K562 treated with DMSO at 1 percent for 4 hours (cell line): ENCODE results near the gene DIRAS3. TPM values are rescaled to one million over a fixed set of nuclear protein-coding genes. Genes with fewer than 3 reads are reported as not detected.

Experiments
- total RNA-seq: library from RNA; unstranded; fragments of 300-600 nt; gene quantifications from 2 replicates; pipeline ENCODE4 v1.2.3, GENCODE V29; 2022; ENCODE audit not compliant: insufficient read depth

Gene DIRAS3
- total RNA-seq, result 47.2 and 59.5 TPM in 2 replicates

GRCh38 chr1:68049941-68050878 lies at the start of gene DIRAS3:
Gene DIRAS3 (minus strand): TSS chr1:68050627. CDS start chr1:68047297, 3,330 bp downstream.

Other genes starting within 250 kb of the DIRAS3 start
- gene GNG12, start 217.2 kb downstream of the DIRAS3 start, total RNA-seq, result 1.2 and 1.8 TPM in 2 replicates
- gene WLS, start 181.9 kb upstream of the DIRAS3 start, total RNA-seq, result not detected in 2 replicates